K562 (cell line): ENCODE results near the gene TFCP2L1. TPM values are rescaled to one million over a fixed set of nuclear protein-coding genes. Genes with fewer than 3 reads are reported as not detected.

Source experiments
- CBX1 ChIP-seq: sonication (generic); IDR thresholded peaks from 2 replicates; pipeline ENCODE4 v1.6.1; 2016; ENCODE audit warnings: antibody characterized with exemption, low read depth, mild to moderate bottlenecking
- CHD2 ChIP-seq: IDR thresholded peaks from 2 replicates; pipeline ENCODE4 v1.6.1; 2011; ENCODE audit warnings: low read depth, low read length
- EZH2 ChIP-seq: IDR thresholded peaks from 2 replicates; pipeline ENCODE4 v1.6.1; 2012; ENCODE audit warnings: low read depth, mild to moderate bottlenecking, inconsistent platforms, low read length, borderline replicate concordance
- GABPB2 ChIP-seq: fragments of 250-450 bp; sonication (Bioruptor Pico); conservative IDR thresholded peaks from 2 replicates; pipeline ENCODE4 v1.5.1; 2021; ENCODE audit warnings: mild to moderate bottlenecking
- MBD2 ChIP-seq: sonication (generic); IDR thresholded peaks from 2 replicates; pipeline ENCODE4 v1.6.1; 2016; ENCODE audit warnings: low read depth, borderline replicate concordance
- NCOA1 ChIP-seq: fragments of 450-650 bp; IDR thresholded peaks from 2 replicates; pipeline ENCODE4 v1.6.1; 2016; ENCODE audit warnings: low read depth
- PTTG1 ChIP-seq: fragments of 450-650 bp; IDR thresholded peaks from 2 replicates; pipeline ENCODE4 v1.6.1; 2016; ENCODE audit warnings: low read depth, mild to moderate bottlenecking, missing genetic modification characterization, missing compliant biosample characterization
- PYGO2 ChIP-seq: fragments of 450-650 bp; IDR thresholded peaks from 2 replicates; pipeline ENCODE4 v1.6.1; 2016; ENCODE audit warnings: mild to moderate bottlenecking, missing genetic modification characterization, moderate library complexity, missing compliant biosample characterization
- RERE ChIP-seq: sonication (generic); formaldehyde crosslinking; IDR thresholded peaks from 2 replicates; pipeline ENCODE4 v1.8.0; 2023; ENCODE audit warnings: missing genetic modification reagents, mild to moderate bottlenecking, borderline replicate concordance
- SLC30A9 ChIP-seq: fragments of 250-450 bp; sonication (Bioruptor Pico); IDR thresholded peaks from 2 replicates; pipeline ENCODE4 v1.8.0; 2022; ENCODE audit warnings: mild to moderate bottlenecking, moderate library complexity
- SMARCC2 ChIP-seq: fragments of 450-650 bp; IDR thresholded peaks from 2 replicates; pipeline ENCODE4 v1.6.1; 2017; ENCODE audit warnings: antibody characterized with exemption, moderate library complexity, mild to moderate bottlenecking, low read depth
- SP1 ChIP-seq: sonication (generic); formaldehyde crosslinking; IDR thresholded peaks from 2 replicates; pipeline ENCODE4 v1.8.1; 2022; ENCODE audit warnings: mild to moderate bottlenecking, missing genetic modification reagents
- TEAD2 ChIP-seq: fragments of 450-650 bp; IDR thresholded peaks from 2 replicates; pipeline ENCODE4 v1.6.1; 2016; ENCODE audit warnings: missing genetic modification characterization, control low read depth, missing compliant biosample characterization
- TRIM24 ChIP-seq, 2 experiments: fragments of 450-650 bp; IDR thresholded peaks; 2 replicates each; pipeline ENCODE4 v1.6.1; 2016
- U2AF2 ChIP-seq: fragments of 200-400 bp; formaldehyde crosslinking; optimal IDR thresholded peaks from 2 replicates; pipeline ENCODE3; 2017; ENCODE audit warnings: low read depth, mild to moderate bottlenecking, low read length
- ZBTB8A ChIP-seq: fragments of 450-650 bp; IDR thresholded peaks from 2 replicates; pipeline ENCODE4 v1.6.1; 2018; ENCODE audit warnings: mild to moderate bottlenecking, moderate library complexity; ENCODE audit not compliant: partially characterized antibody
- ZNF175 ChIP-seq: fragments of 200-800 bp; sonication (Bioruptor generic); IDR thresholded peaks from 2 replicates; pipeline ENCODE4 v1.6.1; 2016; ENCODE audit warnings: low read depth, mild to moderate bottlenecking, missing genetic modification characterization, missing compliant biosample characterization
- ZNF766 ChIP-seq: fragments of 200-800 bp; sonication (Bioruptor generic); conservative IDR thresholded peaks from 2 replicates; pipeline ENCODE4 v1.6.1; 2016; ENCODE audit warnings: missing genetic modification characterization, missing compliant biosample characterization
- polyA plus RNA-seq, 8 experiments: library from polyadenylated mRNA; depleted of rRNA in 4 of 8; stranded (reverse) in 5 of 8; unstranded in 3 of 8; fragments of >200 nt; fragmentation: Nextera tagmentation in 2 of 8; fragmentation: Illumina TruSeq in 1 of 8; extraction: Ambion mirVana in 2 of 8; extraction: Trizol in 1 of 8; gene quantifications; 2 replicates each; pipeline versions ENCODE4 v1.2.1 to v1.2.3, GENCODE V29; 2011 to 2014; ENCODE audit warnings: inconsistent platforms in 1 of 8, missing spikeins in 1 of 8
- total RNA-seq, 7 experiments: library from RNA; depleted of rRNA in 6 of 7; stranded (reverse); fragments of >200 nt in 6 of 7; fragmentation: Illumina TruSeq in 2 of 7; extraction: Trizol in 2 of 7; gene quantifications; 2 replicates each; pipeline versions ENCODE4 v1.2.1 to v1.2.3, GENCODE V29; 2011 to 2021; ENCODE audit warnings: low replicate concordance in 1 of 7
- TF ChIP-seq, protein P1 (sequence below): fragments of 250-450 bp; sonication (Bioruptor Pico); IDR thresholded peaks from 2 replicates; pipeline ENCODE4 v1.8.0; 2022; ENCODE audit warnings: moderate library complexity, mild to moderate bottlenecking, inconsistent platforms
- TF ChIP-seq, protein P2 (sequence below): fragments of 150-350 bp; IDR thresholded peaks from 2 replicates; pipeline ENCODE4 v1.6.1; 2014; ENCODE audit warnings: low read depth, mild to moderate bottlenecking, low read length, borderline replicate concordance

Gene TFCP2L1
- total and polyA plus RNA-seq, 9 of the 15 experiments (the other 6 are each of a cell fraction or from before 2014, with no cell fraction given): 0.08 to 1.00 (median 0.42) TPM

DNA sequence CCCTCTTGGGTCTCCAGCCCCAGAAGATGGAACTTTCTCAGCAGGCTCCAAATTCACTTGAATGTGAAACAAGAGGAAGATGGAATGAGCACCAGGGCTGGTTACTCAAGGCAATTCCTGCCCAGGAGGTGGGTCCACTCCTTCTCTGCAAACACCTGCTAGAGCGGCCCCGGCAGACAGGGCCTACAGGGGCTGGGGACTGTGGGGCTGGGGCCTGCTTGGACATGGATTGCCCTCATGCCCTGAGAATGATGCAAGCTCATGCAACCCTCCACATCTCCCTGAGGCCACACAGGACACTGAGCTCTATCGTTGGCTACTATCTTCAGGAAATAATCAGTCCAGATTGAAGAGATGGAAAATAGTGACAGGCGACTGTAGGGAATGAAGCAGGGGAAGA, 39.1 kb downstream of the TFCP2L1 start (continued):
- TF ChIP-seq SP1 (CRISPR knock-in tag) (no peak), ZBTB8A (no peak), ZNF175 (CRISPR knock-in tag) (peak; percentile 88), CHD2 (no peak), U2AF2 (no peak), TRIM24 (IDR thresholded peaks at IDR 0.05) (peak; percentile 26 to 62; a peak in 2 of 4 replicates), SLC30A9 (CRISPR knock-in tag) (no peak), MBD2 (no peak), PYGO2 (tag) (no peak), ZNF766 (CRISPR knock-in tag) (peak; percentile 74; the same call in 1 of the 2 replicates), CBX1 (no peak), NCOA1 (no peak), RERE (no peak), SMARCC2 (no peak), PTTG1 (tag) (no peak), GABPB2 (no peak), TEAD2 (tag) (no peak), EZH2 (no peak)
- TF ChIP-seq, protein P1, sequence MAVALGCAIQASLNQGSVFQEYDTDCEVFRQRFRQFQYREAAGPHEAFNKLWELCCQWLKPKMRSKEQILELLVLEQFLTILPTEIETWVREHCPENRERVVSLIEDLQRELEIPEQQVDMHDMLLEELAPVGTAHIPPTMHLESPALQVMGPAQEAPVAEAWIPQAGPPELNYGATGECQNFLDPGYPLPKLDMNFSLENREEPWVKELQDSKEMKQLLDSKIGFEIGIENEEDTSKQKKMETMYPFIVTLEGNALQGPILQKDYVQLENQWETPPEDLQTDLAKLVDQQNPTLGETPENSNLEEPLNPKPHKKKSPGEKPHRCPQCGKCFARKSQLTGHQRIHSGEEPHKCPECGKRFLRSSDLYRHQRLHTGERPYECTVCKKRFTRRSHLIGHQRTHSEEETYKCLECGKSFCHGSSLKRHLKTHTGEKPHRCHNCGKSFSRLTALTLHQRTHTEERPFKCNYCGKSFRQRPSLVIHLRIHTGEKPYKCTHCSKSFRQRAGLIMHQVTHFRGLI (CRISPR knock-in tag): peak; percentile 20; the same call in 1 of the 2 replicates
- TF ChIP-seq, protein P2, sequence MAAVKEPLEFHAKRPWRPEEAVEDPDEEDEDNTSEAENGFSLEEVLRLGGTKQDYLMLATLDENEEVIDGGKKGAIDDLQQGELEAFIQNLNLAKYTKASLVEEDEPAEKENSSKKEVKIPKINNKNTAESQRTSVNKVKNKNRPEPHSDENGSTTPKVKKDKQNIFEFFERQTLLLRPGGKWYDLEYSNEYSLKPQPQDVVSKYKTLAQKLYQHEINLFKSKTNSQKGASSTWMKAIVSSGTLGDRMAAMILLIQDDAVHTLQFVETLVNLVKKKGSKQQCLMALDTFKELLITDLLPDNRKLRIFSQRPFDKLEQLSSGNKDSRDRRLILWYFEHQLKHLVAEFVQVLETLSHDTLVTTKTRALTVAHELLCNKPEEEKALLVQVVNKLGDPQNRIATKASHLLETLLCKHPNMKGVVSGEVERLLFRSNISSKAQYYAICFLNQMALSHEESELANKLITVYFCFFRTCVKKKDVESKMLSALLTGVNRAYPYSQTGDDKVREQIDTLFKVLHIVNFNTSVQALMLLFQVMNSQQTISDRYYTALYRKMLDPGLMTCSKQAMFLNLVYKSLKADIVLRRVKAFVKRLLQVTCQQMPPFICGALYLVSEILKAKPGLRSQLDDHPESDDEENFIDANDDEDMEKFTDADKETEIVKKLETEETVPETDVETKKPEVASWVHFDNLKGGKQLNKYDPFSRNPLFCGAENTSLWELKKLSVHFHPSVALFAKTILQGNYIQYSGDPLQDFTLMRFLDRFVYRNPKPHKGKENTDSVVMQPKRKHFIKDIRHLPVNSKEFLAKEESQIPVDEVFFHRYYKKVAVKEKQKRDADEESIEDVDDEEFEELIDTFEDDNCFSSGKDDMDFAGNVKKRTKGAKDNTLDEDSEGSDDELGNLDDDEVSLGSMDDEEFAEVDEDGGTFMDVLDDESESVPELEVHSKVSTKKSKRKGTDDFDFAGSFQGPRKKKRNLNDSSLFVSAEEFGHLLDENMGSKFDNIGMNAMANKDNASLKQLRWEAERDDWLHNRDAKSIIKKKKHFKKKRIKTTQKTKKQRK: no peak
